ENCODE results near the gene PICK1. TPM values are rescaled to one million over a fixed set of nuclear protein-coding genes. Genes with fewer than 3 reads are reported as not detected.
A peak's percentile ranks its signal among the peaks of the same experiment; 100 is the strongest.
"Not testable (repeated sequence)": the region's sequence is repeated elsewhere in the genome, so short reads cannot be mapped to it uniquely, and the experiment has no call there.

Gene PICK1
- total and polyA plus RNA-seq, 2 of the 13 experiments (the other 11 are each of a cell fraction or from before 2014, with no cell fraction given), result 19.3 to 25.3 TPM

DNA sequence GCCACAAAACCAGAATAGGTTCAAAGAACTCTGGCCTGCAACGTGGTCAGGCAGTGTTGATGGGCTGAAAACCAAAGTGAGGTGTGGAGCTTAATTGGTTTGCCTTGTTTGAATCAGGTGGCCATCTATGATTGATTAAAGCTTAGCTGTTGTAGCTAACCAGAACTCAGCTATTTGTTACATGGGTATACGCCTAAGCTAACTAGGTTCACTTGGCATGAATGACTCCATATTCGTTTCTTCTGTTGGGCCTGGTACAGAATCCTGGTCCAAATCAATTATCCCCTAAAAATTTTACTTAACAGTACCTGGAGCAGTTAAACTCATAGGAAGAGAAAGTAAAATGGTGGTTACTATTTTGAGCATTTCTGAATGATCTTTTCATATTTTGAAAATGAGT lies 61.0 kb downstream of the PICK1 start (continued):
- TF ChIP-seq, protein P1, sequence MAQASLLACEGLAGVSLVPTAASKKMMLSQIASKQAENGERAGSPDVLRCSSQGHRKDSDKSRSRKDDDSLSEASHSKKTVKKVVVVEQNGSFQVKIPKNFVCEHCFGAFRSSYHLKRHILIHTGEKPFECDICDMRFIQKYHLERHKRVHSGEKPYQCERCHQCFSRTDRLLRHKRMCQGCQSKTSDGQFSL (CRISPR knock-in tag; IDR thresholded peaks at IDR 0.05), result no peak

DNA sequence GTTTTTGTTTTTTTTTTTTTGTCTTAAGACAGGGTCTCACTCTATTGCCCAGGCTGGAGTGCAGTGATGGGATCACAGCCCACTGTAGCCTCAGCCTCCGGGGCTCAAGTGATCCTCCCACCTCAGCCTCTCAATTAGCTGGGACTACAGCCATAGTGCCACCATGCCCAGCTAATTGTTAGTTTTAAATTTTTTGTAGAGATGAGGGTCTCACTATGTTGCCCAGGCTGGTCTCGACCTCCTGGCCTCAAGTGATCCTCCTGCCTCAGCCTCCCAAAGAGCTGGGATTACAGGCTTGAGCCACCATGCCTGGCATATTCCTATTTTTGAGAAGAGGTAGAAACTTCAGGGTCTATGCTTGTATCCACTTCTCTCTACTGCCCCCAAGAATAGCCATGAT lies 61.5 kb downstream of the PICK1 start:
- H3K27me3 ChIP-seq (ENCODE audit: control insufficient read depth in 1 of 2, insufficient read depth in 2 of 2, low read length in 2 of 2); H3K4me3 ChIP-seq (replicated peaks in 1 of 3; ENCODE audit: insufficient read depth in 1 of 3, low read depth in 2 of 3, low read length in 3 of 3); H3K9me3 ChIP-seq (ENCODE audit: low read length); H2AFZ ChIP-seq (ENCODE audit: low read length); CTCF ChIA-PET (ENCODE audit: low intra/inter-chr PET ratio, low total read pairs); H3K36me3 ChIP-seq (replicated peaks in 1 of 2; ENCODE audit: control insufficient read depth in 1 of 2, insufficient read depth in 2 of 2, low read length in 2 of 2); H3K27ac ChIP-seq (ENCODE audit: extremely low read length, insufficient read depth, low read length); POLR2A ChIA-PET; H3K4me2 ChIP-seq (ENCODE audit: low read depth, low read length); FAIRE-seq; BruUV-seq (replicated peaks); H3K9ac ChIP-seq (ENCODE audit: insufficient read depth, low read depth, low read length); DNase-seq (ENCODE audit: low spot score); ATAC-seq; H3K4me1 ChIP-seq (ENCODE audit: insufficient read depth, low read length); H3K79me2 ChIP-seq (ENCODE audit: insufficient read depth, low read length); intact Hi-C loops (cut with micrococcal nuclease; ENCODE audit: unreplicated experiment); H4K20me1 ChIP-seq (ENCODE audit: insufficient read depth, low read length): not testable (repeated sequence)
- WGBS (ENCODE audit: low lambda C conversion rate), result 78% methylated on average over 2 of the region's 2 CpGs
- in situ Hi-C loops (cut with HindIII; ENCODE audit: extremely low pct_ligation_motif_present, low pct_unique_long_range_greater_than_20kb), result loop anchor here (10.0 kb wide), 1 partner anchor 86 kb away; the partner anchor contains the start of gene MAFF
- peak; percentile 40; the same call in 1 of the 2 replicates for TF ChIP-seq ZNF770 (CRISPR knock-in tag; IDR thresholded peaks at IDR 0.05)

Data from HepG2 (cell line).